Aorta (tissue), 5 donors: ENCODE measurements around the gene SYNGR1. TPM values are rescaled to one million over a fixed set of nuclear protein-coding genes. Genes with fewer than 3 reads are reported as not detected.

Experiments used
- ATAC-seq: fragments of 200-7000 bp; cut with Tn5 transposase; one replicate; pipeline ENCODE4 v1.9.1; 2022; ENCODE audit warnings: moderate library complexity; ENCODE audit not compliant: low FRiP score
- DNase-seq, 2 donors: peaks; one replicate each; pipeline ENCODE4 v3.0.0-alpha.2; 2020
- H3K27ac ChIP-seq, 2 donors: one replicate each; pipeline ENCODE4 v1.5.1; 2013; ENCODE audit warnings: low read length in 2 of 2, mild to moderate bottlenecking in 2 of 2, moderate library complexity in 2 of 2, control low read depth in 1 of 2, inconsistent platforms in 1 of 2, low read depth in 1 of 2
- H3K27me3 ChIP-seq, 2 donors: one replicate each; pipeline ENCODE4 v1.6.1; 2013; ENCODE audit warnings: control low read depth in 1 of 2, low read length in 1 of 2, mild to moderate bottlenecking in 1 of 2, moderate library complexity in 1 of 2; ENCODE audit not compliant: insufficient read depth in 2 of 2, control insufficient read depth in 1 of 2
- H3K36me3 ChIP-seq, 2 donors: one replicate each; pipeline ENCODE4 v1.6.1; 2013; ENCODE audit warnings: control low read depth in 1 of 2, low read length in 1 of 2, mild to moderate bottlenecking in 1 of 2; ENCODE audit not compliant: insufficient read depth in 2 of 2, control insufficient read depth in 1 of 2
- H3K4me1 ChIP-seq, 2 donors: one replicate each; pipeline ENCODE4 v1.6.1; 2013; ENCODE audit warnings: low read length in 2 of 2, control low read depth in 1 of 2, mild to moderate bottlenecking in 1 of 2, moderate library complexity in 1 of 2; ENCODE audit not compliant: insufficient read depth in 2 of 2, control insufficient read depth in 1 of 2
- H3K4me3 ChIP-seq, 2 donors: one replicate each; pipeline ENCODE4 v1.5.1; 2013; ENCODE audit warnings: low read length in 2 of 2, control low read depth in 1 of 2, mild to moderate bottlenecking in 1 of 2
- H3K9me3 ChIP-seq: one replicate; pipeline ENCODE4 v1.6.1; 2013; ENCODE audit warnings: mild to moderate bottlenecking, low read length; ENCODE audit not compliant: control insufficient read depth
- WGBS, 2 donors: extraction: QIAGEN DNeasy Blood & Tissue Kit; methylation state at CpG; one replicate each; pipeline ENCODE4 v1.1.7; 2013; 5-methylcytosine and 5-hydroxymethylcytosine counted together
- intact Hi-C, 2 donors: fragments of 100-400 bp; cut with DNase I; formaldehyde crosslinking; loops; one replicate each; pipeline versions ENCODE4 v1.14.2 to v1.15.0; 2022
- polyA plus RNA-seq, 2 donors: library from polyadenylated mRNA; stranded (reverse); fragments of 200-250 nt; gene quantifications; one replicate each; pipeline ENCODE4 v1.2.3, GENCODE V29; 2013
- total RNA-seq, 2 donors: library from RNA; stranded (reverse); fragmentation: NEBNext Ultra II Directional; extraction: Animal tissue kit (Norgen Biotek cat#: 25700); gene quantifications; one replicate each; pipeline ENCODE4 v1.2.1, GENCODE V29; 2021
- donor health status: healthy with polysubstance abuse.
- donor health status: Bipolar disorder and iron deficiency.
- donor health status: DM: no; HTN: no; CAD: no.
- donor health status: DM: no; HTN: no; CAD: no.
- donor health status: DM: yes; HTN: yes; CAD: no.

Gene SYNGR1
- total and polyA plus RNA-seq, 4 donors, result 5.1 to 26.7 (median 17.0) TPM

GRCh38 chr22:39314251-39314971 is 35.4 kb upstream of the SYNGR1 start:
- no peaks in the 10 kb centered on the region for H3K4me1 ChIP-seq
- H3K4me3 ChIP-seq, result no peak overlapping the region
- no peaks in the 10 kb centered on the region for H3K27me3 ChIP-seq
- intact Hi-C loops, result loop anchor here (5.0 to 10.0 kb wide), 3 partner anchors 162 to 440 kb away; partner anchors contain the start of genes CBX6 (in 2 of the 2), ATF4 (in 1 of the 2) and CBX7 (in 1 of the 2)
- no peaks in the 10 kb centered on the region for H3K9me3 ChIP-seq
- 86% methylated on average over 14 of the region's 14 CpGs for WGBS, 2 donors
- H3K27ac ChIP-seq, result no peak overlapping the region
- H3K36me3 ChIP-seq, result peaks cover 4 to 29% of the 10 kb centered on the region in 2 donors
- DNase-seq (peak in 1 of 2 donors; percentile 70), ATAC-seq (no peak)

DNA sequence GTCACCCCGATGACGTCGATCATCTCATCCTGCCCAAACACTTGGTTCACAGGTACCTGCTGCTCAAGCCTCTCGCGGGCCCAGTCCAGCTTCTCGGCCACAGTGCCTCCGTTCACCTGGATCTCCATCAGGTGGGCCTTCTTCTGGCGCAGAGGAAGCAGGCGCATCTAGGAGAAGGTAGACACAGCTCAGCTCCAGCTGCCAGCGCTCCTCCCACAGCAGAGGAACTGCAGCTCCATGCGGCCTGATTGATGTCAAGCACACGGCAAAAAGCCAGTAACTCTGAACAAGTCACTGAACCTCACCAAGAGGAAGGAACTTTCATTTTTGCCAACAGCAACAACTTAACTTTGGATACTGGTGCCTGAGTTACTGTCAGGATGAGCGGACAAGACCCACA is 34.4 kb upstream of the SYNGR1 start:
- Histone ChIP-seq H3K9me3 (no peaks in the 10 kb centered on the region), H3K4me1 (no peaks in the 10 kb centered on the region), H3K36me3 (peaks cover 4 to 29% of the 10 kb centered on the region in 2 donors), H3K27ac (no peak overlapping the region), H3K4me3 (no peak overlapping the region), H3K27me3 (no peaks in the 10 kb centered on the region)
- intact Hi-C loops, result loop anchor here (10.0 kb wide), 2 partner anchors 209 to 441 kb away; partner anchors contain the start of genes CBX6 (in 2 of the 2) and ATF4 (in 1 of the 2)
- ATAC-seq (no peak), DNase-seq (peak in 1 of 2 donors; percentile 39)
- 82 to 83% methylated on average over 13 of the region's 13 CpGs for WGBS, 2 donors

GRCh38 chr22:39316440-39317083 is 33.2 kb upstream of the SYNGR1 start:
- ATAC-seq, result peak; percentile 65
- Histone ChIP-seq H3K27me3 (no peaks in the 10 kb centered on the region), H3K9me3 (no peaks in the 10 kb centered on the region), H3K27ac (no peak overlapping the region), H3K4me3 (no peak overlapping the region), H3K36me3 (peaks cover 4 to 29% of the 10 kb centered on the region in 2 donors), H3K4me1 (no peaks in the 10 kb centered on the region)
- peak; percentile 89 to 90 for DNase-seq
- 47 to 51% methylated on average over 17 of the region's 17 CpGs for WGBS, 2 donors
- intact Hi-C loops, result loop anchor here (1.0 to 10.0 kb wide), 3 partner anchors 146 to 442 kb away; partner anchors contain the start of genes CBX6 (in 2 of the 2) and ATF4 (in 1 of the 2)

- Histone ChIP-seq H3K36me3 (peaks cover 4 to 25% of the 10 kb centered on the region in 2 donors), H3K27me3 (no peaks in the 10 kb centered on the region), H3K4me3 (no peak overlapping the region), H3K4me1 (no peaks in the 10 kb centered on the region), H3K27ac (no peak overlapping the region), H3K9me3 (no peaks in the 10 kb centered on the region)
- DNase-seq, result peak in 1 of 2 donors; percentile 41
- ATAC-seq, result no peak
- intact Hi-C loops, result loop anchor here (10.0 kb wide), 2 partner anchors 208 to 442 kb away; partner anchors contain the start of genes CBX6 (in 2 of the 2) and ATF4 (in 1 of the 2)
- 52 to 56% methylated on average over 9 of the region's 9 CpGs for WGBS, 2 donors
These were observed 32.6 kb upstream of the SYNGR1 start for GRCh38 chr22:39317084-39317774.

DNA sequence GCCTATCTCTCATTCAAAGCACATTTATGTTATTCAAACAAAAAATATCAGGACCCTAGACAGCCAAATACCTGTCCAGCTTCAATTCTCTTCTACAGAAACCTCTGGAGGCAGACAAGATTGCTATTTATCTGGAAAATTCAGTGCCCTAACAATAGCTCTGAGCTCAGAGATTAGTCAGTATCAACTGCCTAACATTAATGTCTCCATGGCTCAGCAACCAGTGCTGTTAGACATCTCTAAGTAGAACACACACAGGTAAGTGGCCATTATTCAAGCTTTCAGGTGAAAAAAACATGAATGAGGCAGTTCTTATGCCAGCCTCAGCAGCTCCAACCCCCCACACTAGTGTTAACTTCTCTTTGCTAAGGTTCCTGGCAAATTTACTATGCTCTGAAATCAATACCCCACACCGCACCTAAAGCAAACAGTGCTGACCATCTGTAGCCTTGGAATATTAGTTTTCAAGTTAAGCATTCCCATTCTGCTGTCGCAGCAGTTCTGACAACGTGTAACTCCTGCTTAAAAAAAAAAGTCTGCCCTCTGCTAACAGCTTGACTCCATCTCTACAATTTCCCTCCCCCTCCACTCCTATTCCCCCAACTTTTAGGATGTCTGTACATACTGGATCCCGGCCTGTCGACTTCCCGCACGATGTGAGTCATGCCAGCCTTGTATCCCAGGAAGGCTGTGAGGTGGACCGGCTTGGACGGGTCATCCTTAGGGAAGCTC is 31.9 kb upstream of the SYNGR1 start:
- Histone ChIP-seq H3K36me3 (peaks cover under 1 to 22% of the 10 kb centered on the region in 2 donors), H3K4me1 (no peaks in the 10 kb centered on the region), H3K27ac (no peak overlapping the region), H3K4me3 (peak overlapping the region in 1 of 2 donors; percentile 89), H3K9me3 (no peaks in the 10 kb centered on the region), H3K27me3 (no peaks in the 10 kb centered on the region)
- ATAC-seq (no peak), DNase-seq (peak in 1 of 2 donors; percentile 76)
- 10 to 14% methylated on average over 8 to 9 of the region's 9 CpGs for WGBS, 2 donors
- intact Hi-C loops, result loop anchor here (2.0 to 10.0 kb wide), 3 partner anchors 207 to 443 kb away; partner anchors contain the start of genes CBX6 (in 2 of the 2), ATF4 (in 1 of the 2) and RPS19BP1 (in 1 of the 2)

DNA sequence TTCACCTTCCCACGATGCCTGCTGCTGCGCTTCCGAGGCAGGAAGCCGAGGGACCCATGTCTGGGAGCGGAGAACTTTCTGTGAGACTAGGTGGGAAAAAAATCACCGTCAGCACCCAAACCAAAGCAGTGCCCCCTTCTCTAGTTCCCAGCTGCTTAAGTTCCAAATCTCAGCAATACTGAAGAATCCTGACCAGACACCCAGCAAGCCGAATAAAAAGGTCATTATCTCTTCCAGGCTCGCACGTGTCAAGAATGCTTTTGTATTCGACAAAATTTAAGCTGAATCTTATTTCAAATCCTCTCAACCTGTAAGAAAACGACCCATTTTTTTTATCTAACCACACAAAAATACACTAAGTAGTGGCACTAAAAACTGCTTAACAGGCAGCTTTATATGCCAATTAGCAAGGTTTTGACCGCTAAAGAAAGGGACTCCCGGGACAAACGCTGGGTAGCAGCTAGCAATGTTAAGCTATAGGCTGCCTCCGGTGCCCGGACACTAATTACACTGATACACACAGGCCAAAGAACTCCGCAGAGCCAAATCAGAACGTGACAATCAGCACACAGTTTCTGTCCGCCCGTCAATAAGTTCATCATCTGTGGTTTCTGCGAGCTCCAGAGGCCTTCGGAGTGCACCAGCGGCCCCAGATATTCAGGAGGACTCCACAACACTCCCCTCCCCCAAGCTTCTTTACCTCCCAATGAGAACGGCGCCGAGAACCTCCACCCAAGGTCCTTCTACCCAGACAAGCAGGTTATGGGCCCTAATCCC is 31.1 kb upstream of the SYNGR1 start:
- peak overlapping the region; percentile 34 to 44 for H3K27ac ChIP-seq
- 4 to 5% methylated on average over 23 to 26 of the region's 26 CpGs for WGBS, 2 donors
- H3K4me3 ChIP-seq, result peak overlapping the region; percentile 35 to 89
- H3K27me3 ChIP-seq, result no peaks in the 10 kb centered on the region
- no peaks in the 10 kb centered on the region for H3K4me1 ChIP-seq
- H3K36me3 ChIP-seq, result peaks cover 0 to 18% of the 10 kb centered on the region in 2 donors
- DNase-seq (peak; percentile 54 to 72), ATAC-seq (no peak)
- no peaks in the 10 kb centered on the region for H3K9me3 ChIP-seq
- intact Hi-C loops, result loop anchor here (1.0 to 10.0 kb wide), 4 partner anchors 166 to 444 kb away; partner anchors contain the start of genes CBX6 (in 2 of the 2), ATF4 (in 1 of the 2), CBX7 (in 1 of the 2) and RPS19BP1 (in 1 of the 2)

- Histone ChIP-seq H3K4me3 (peak within 1 kb of the TSS; percentile 50 to 89), H3K36me3 (peaks cover 0 to 11% of the 10 kb centered on the region in 2 donors), H3K9me3 (no peaks in the 10 kb centered on the region), H3K27ac (peak within 1 kb of the TSS; percentile 57 to 94), H3K27me3 (no peaks in the 10 kb centered on the region), H3K4me1 (no peaks in the 10 kb centered on the region)
- peak; percentile 97 to 99 for DNase-seq
- ATAC-seq, result peak; percentile 97
- intact Hi-C loops, result loop anchor here (1.0 to 10.0 kb wide), 4 partner anchors 167 to 445 kb away; partner anchors contain the start of genes CBX6 (in 2 of the 2), ATF4 (in 1 of the 2), CBX7 (in 1 of the 2) and RPS19BP1 (in 1 of the 2)
- WGBS, 2 donors, result 0% methylated on average over 65 of the region's 65 CpGs
These were observed 30.3 kb upstream of the SYNGR1 start, which contains the start of gene RPL3 for GRCh38 chr22:39319284-39320022. TSS of gene RPL3 (minus strand) at chr22:39319623. CDS start at chr22:39319597, 26 bp downstream.
